Keratinocyte (primary cell): ENCODE measurements around the gene BBX. TPM values are rescaled to one million over a fixed set of nuclear protein-coding genes. Genes with fewer than 3 reads are reported as not detected.

Experiments used
- DNase-seq: peaks from one replicate; pipeline ENCODE4 v3.0.0-alpha.2; 2011; ENCODE audit warnings: low read depth, missing footprints, low spot score
- FAIRE-seq: peaks from 2 replicates; lab custom pipeline; 2011; peaks lifted over from hg19 to GRCh38; lab: Jason Lieb, UNC
- H2AFZ ChIP-seq: 2 replicates; pipeline ENCODE4 v1.6.0; 2012; ENCODE audit warnings: low read length, control low read depth, inconsistent platforms; ENCODE audit not compliant: control insufficient read depth
- H3K27ac ChIP-seq: 2 replicates; pipeline ENCODE4 v1.5.1; 2011; ENCODE audit warnings: low read length; ENCODE audit not compliant: control insufficient read depth, insufficient read depth
- H3K27me3 ChIP-seq: 3 replicates; pipeline ENCODE4 v1.6.0; 2011; ENCODE audit warnings: low read length; ENCODE audit not compliant: control insufficient read depth, insufficient read depth; ENCODE audit errors: extremely low read depth
- H3K36me3 ChIP-seq, 2 experiments: 2 replicates in 1 of 2; 3 replicates in 1 of 2; pipeline ENCODE4 v1.5.1; 2011; ENCODE audit warnings: low read length in 2 of 2, mild to moderate bottlenecking in 1 of 2; ENCODE audit not compliant: control insufficient read depth in 2 of 2, insufficient read depth in 2 of 2; ENCODE audit errors: extremely low read depth in 1 of 2
- H3K4me1 ChIP-seq: 3 replicates; pipeline ENCODE4 v1.5.1; 2011; ENCODE audit warnings: low read length; ENCODE audit not compliant: control insufficient read depth, insufficient read depth; ENCODE audit errors: extremely low read depth
- H3K4me2 ChIP-seq: 3 replicates; pipeline ENCODE4 v1.6.0; 2011; ENCODE audit warnings: low read depth, low read length; ENCODE audit not compliant: control insufficient read depth, insufficient read depth; ENCODE audit errors: extremely low read depth
- H3K4me3 ChIP-seq, 3 experiments: fragments of 200-600 bp in 1 of 3; sonication (generic) in 1 of 3; 2 replicates in 2 of 3; 3 replicates in 1 of 3; pipeline ENCODE4 v1.5.1; 2011 to 2016; ENCODE audit warnings: low read length in 3 of 3, mild to moderate bottlenecking in 3 of 3, control low read depth in 2 of 3, inconsistent platforms in 1 of 3, low read depth in 1 of 3, mixed read lengths in 1 of 3, mixed run types in 1 of 3, moderate library complexity in 1 of 3; ENCODE audit not compliant: control insufficient read depth in 2 of 3, insufficient read depth in 2 of 3; ENCODE audit errors: extremely low read depth in 1 of 3
- H3K79me2 ChIP-seq: 2 replicates; pipeline ENCODE4 v1.6.0; 2012; ENCODE audit warnings: low read length; ENCODE audit not compliant: control insufficient read depth, insufficient read depth
- H3K9ac ChIP-seq: 3 replicates; pipeline ENCODE4 v1.6.0; 2011; ENCODE audit warnings: low read length; ENCODE audit not compliant: control insufficient read depth, insufficient read depth; ENCODE audit errors: extremely low read depth
- H3K9me1 ChIP-seq: 3 replicates; pipeline ENCODE4 v1.6.0; 2011; ENCODE audit warnings: low read length; ENCODE audit not compliant: control insufficient read depth, insufficient read depth; ENCODE audit errors: extremely low read depth
- H3K9me3 ChIP-seq: 2 replicates; pipeline ENCODE4 v1.5.1; 2012; ENCODE audit warnings: low read depth, low read length; ENCODE audit not compliant: control insufficient read depth
- H4K20me1 ChIP-seq: 3 replicates; pipeline ENCODE4 v1.6.0; 2011; ENCODE audit warnings: low read length; ENCODE audit not compliant: control insufficient read depth, insufficient read depth; ENCODE audit errors: extremely low read depth
- EZH2 ChIP-seq: IDR thresholded peaks from one replicate; pipeline ENCODE4 v1.6.1; 2012; ENCODE audit warnings: inconsistent platforms, mild to moderate bottlenecking, low read length, moderate library complexity
- dilution Hi-C: fragments of 300-500 bp; cut with MboI; formaldehyde crosslinking; loops from one replicate; pipeline ENCODE4 v1.7.0; 2020; ENCODE audit warnings: low sequenced_read_pairs; ENCODE audit not compliant: extremely low pct_ligation_motif_present
- polyA plus RNA-seq, 5 experiments: library from polyadenylated mRNA; depleted of rRNA in 3 of 5; stranded (reverse) in 3 of 5; stranded (forward) in 1 of 5; unstranded in 1 of 5; fragments of >200 nt; gene quantifications; 1 replicate in 1 of 5; 2 replicates in 3 of 5; 3 replicates in 1 of 5; pipeline versions ENCODE4 v1.2.1 to v1.2.3, GENCODE V29; 2011 to 2012; ENCODE audit warnings: missing spikeins in 2 of 5, low read depth in 1 of 5, low replicate concordance in 1 of 5
- TF ChIP-seq, protein P1 (sequence below), 3 experiments: IDR thresholded peaks in 1 of 3; conservative IDR thresholded peaks in 1 of 3; optimal IDR thresholded peaks in 1 of 3; 2 replicates in 2 of 3; 3 replicates in 1 of 3; pipeline versions ENCODE3 to v1.5.1; 2011; ENCODE audit warnings: low read length in 3 of 3, mild to moderate bottlenecking in 3 of 3, moderate library complexity in 2 of 3, control low read depth in 1 of 3, inconsistent platforms in 1 of 3; ENCODE audit not compliant: insufficient read depth in 2 of 3; ENCODE audit errors: extremely low read depth in 1 of 3

The BBX gene
- polyA plus RNA-seq, 1 donor (not counting 4 experiments of a cell fraction or from before 2014, with no cell fraction given), result 43.4 TPM

- FAIRE-seq (no peak), DNase-seq (no peak)
- dilution Hi-C loops, result no loop called here
- Histone ChIP-seq H3K4me1 (no peaks in the 10 kb centered on the region), H2AFZ (no peak overlapping the region), H3K9me3 (peaks cover 2% of the 10 kb centered on the region), H3K79me2 (peaks cover 6% of the 10 kb centered on the region), H3K36me3 (no peaks in the 10 kb centered on the region), H3K27ac (no peak overlapping the region), H3K4me2 (no peak overlapping the region), H4K20me1 (no peaks in the 10 kb centered on the region), H3K27me3 (no peaks in the 10 kb centered on the region), H3K9me1 (no peaks in the 10 kb centered on the region), H3K9ac (no peak overlapping the region), H3K4me3 (no peak overlapping the region)
- TF ChIP-seq EZH2, result no peak
- TF ChIP-seq, protein P1, sequence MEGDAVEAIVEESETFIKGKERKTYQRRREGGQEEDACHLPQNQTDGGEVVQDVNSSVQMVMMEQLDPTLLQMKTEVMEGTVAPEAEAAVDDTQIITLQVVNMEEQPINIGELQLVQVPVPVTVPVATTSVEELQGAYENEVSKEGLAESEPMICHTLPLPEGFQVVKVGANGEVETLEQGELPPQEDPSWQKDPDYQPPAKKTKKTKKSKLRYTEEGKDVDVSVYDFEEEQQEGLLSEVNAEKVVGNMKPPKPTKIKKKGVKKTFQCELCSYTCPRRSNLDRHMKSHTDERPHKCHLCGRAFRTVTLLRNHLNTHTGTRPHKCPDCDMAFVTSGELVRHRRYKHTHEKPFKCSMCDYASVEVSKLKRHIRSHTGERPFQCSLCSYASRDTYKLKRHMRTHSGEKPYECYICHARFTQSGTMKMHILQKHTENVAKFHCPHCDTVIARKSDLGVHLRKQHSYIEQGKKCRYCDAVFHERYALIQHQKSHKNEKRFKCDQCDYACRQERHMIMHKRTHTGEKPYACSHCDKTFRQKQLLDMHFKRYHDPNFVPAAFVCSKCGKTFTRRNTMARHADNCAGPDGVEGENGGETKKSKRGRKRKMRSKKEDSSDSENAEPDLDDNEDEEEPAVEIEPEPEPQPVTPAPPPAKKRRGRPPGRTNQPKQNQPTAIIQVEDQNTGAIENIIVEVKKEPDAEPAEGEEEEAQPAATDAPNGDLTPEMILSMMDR (optimal IDR thresholded peaks at IDR 0.05 in 1 of 3, IDR thresholded peaks at IDR 0.05 in 1 of 3, conservative IDR thresholded peaks at IDR 0.05 in 1 of 3; ENCODE audit: extremely low read depth in 1 of 3, insufficient read depth in 2 of 3, low read length in 3 of 3), result no peak
Observed at GRCh38 chr3:107545680-107546120, 22.9 kb downstream of the BBX start.

DNA sequence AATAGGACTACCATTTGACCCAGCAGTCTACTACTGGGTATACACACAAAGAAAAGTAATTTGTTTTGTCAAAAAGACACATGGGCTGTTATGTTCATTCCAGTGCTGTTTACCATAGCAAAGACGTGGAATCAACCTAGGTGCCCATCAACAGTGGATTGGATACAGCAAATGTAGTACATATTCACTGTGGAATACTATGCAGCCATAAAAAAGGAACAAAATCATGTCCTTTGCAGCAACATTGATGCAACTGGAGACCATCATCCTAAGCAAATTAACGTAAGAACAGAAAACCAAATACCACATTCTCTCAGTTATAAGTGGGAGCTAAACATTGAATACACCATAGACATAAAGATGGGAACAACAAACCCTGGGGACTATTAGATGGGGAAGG lies 25.8 kb downstream of the BBX start:
- no peak overlapping the region for H2AFZ ChIP-seq
- no peak overlapping the region for H3K4me3 ChIP-seq
- no peak for FAIRE-seq
- dilution Hi-C loops, result no loop called here
- TF ChIP-seq EZH2, result no peak
- TF ChIP-seq, protein P1 (optimal IDR thresholded peaks at IDR 0.05 in 1 of 3, IDR thresholded peaks at IDR 0.05 in 1 of 3, conservative IDR thresholded peaks at IDR 0.05 in 1 of 3; ENCODE audit: extremely low read depth in 1 of 3, insufficient read depth in 2 of 3, low read length in 3 of 3), result no peak
- H3K9me1 ChIP-seq, result no peaks in the 10 kb centered on the region
- H3K36me3 ChIP-seq, result no peaks in the 10 kb centered on the region
- no peaks in the 10 kb centered on the region for H4K20me1 ChIP-seq
- DNase-seq, result no peak
- no peak overlapping the region for H3K27ac ChIP-seq
- no peaks in the 10 kb centered on the region for H3K27me3 ChIP-seq
- peaks cover 6% of the 10 kb centered on the region for H3K79me2 ChIP-seq
- H3K4me2 ChIP-seq, result no peak overlapping the region
- H3K9me3 ChIP-seq, result peaks cover 2% of the 10 kb centered on the region
- H3K9ac ChIP-seq, result no peak overlapping the region
- H3K4me1 ChIP-seq, result no peaks in the 10 kb centered on the region
